ENCODE results near the gene TMEM8B.
A peak's percentile ranks its signal among the peaks of the same experiment; 100 is the strongest.
"Not testable (repeated sequence)": the region's sequence is repeated elsewhere in the genome, so short reads cannot be mapped to it uniquely, and the experiment has no call there.

Gene TMEM8B

DNA sequence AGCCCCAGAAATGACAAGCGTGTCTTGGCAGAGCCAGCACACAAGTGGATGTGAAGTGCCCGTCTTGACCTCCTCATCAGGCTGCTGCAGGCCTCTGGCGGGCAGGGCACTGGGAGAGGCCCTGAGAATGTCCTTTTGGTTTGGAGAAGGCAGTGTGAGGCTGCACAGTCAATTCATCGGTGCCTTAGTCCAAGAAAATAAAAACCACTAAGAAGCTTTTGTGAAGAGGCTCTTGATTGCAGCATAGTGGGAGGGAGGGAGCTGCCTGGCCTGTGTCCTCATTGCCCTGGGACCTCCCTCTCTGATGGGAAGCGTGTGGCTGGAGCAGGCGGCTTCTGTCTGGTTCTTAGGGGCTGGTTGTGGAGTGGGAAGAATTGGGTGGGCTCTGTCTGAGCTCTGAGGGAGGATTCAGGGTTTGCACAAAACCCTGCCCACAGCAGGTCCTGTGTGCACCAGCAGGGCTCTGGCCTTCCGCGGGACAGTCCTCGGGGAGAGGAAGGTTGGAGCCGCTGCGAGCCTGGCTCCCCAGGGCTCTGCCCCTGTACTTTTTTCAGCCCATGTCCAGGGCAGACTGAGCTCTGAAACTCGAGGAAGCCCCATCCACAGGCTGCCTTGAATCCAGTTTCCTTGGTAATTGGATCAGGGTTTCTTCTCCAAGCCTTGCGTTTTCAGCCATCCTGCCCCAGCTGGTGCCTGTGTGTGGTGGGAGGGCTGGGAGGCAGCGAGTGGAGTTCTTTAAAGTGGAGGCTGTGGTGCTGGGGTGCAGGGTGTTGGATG is 78.1 kb downstream of the TMEM8B start:
- DNase-seq (ENCODE audit: low read depth) = no peak

DNA sequence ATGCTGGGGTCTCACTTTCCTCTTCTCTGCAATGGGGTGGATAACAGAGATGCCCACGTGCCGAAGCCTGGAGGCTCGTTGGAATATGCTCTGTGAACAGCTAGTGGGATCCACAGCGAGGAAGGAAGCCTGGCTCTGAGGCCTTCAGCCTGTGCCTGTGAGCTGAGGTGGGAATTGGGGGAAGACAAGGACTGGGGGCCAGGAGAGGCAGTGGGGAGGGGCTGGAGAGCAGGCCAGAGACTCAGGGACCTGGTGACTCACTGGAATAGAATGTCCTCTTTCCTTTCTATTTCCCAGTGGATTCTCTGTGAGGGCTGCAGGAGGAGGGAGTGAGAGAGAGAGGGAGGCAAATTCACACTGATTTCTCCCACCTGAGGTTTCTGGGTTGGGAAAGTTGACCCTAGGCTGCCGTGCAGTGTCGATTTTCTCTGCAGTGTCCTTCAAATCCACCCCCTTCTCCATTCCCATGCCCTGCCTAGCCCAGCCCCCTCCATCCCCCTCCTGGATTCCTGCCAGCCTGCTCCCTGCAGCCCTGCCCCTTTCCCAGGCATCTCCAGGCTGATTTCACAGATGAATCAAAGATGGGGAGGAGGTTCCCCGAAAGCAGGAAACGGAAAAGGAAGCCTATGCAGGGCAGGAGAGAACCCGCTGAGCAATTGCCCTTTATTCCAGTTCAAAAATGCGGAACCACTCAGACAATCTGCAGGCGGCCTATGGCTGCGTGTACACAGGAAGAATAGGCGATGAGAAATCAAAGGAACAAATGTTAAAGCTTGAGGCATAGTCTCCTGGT is 78.9 kb downstream of the TMEM8B start:
- no peak for DNase-seq (ENCODE audit: low read depth)

DNA sequence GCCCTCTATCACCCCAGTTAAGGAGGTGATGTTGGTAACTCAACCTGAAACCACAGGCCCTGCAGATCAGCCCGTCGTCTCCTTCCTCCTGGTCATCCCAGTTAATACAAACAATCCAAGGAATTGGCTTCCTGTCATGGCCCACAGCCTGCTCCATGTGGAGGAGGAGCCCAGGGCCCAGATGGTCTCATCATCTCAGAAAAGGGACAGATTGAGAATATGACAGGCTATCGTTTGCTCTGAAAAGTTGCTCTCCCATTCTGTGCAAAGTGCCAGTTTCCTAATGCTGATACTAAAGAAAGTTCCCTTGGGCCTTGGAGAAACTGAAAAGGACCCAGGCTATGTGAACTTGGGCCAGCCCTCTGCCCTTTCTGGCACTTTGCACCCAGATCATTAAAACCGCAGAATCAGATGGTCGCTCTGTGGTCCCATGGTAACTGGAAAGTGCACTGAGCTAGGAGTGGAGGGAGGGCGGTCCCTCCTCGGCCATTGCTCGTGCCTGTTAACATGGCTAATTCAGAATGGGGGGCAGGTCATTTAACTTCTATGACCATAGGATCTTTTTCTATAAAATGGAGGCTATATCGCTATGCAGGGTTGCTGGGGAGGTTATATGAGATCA is 79.6 kb downstream of the TMEM8B start:
- no peak for DNase-seq (ENCODE audit: low read depth)

DNA sequence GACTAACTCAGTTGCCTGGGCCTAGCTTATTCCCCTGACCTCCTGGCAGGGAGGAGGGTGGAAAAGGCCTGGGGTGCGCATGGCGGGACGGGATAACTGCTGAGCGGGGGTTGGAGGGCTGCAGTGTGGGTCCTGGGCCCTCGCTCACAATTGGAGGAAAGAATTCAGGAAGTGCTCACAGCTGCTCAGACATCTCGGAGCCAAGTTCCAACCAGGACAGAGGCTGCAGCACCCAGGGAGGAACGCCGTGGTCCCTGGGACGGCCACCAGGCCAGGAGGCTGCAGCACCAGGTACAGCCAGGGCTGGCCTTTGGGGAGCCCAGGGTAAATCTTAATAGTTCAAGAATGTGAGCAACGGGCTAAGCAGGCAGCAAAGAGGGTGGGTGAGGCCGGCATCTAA is 80.2 kb downstream of the TMEM8B start, which contains the start of gene SPAAR:
Gene SPAAR (plus strand): TSS at position 217 of the 400 bp plus-strand sequence. CDS start 974 bp downstream, outside the sequence.
- DNase-seq (ENCODE audit: low read depth) = no peak

DNA sequence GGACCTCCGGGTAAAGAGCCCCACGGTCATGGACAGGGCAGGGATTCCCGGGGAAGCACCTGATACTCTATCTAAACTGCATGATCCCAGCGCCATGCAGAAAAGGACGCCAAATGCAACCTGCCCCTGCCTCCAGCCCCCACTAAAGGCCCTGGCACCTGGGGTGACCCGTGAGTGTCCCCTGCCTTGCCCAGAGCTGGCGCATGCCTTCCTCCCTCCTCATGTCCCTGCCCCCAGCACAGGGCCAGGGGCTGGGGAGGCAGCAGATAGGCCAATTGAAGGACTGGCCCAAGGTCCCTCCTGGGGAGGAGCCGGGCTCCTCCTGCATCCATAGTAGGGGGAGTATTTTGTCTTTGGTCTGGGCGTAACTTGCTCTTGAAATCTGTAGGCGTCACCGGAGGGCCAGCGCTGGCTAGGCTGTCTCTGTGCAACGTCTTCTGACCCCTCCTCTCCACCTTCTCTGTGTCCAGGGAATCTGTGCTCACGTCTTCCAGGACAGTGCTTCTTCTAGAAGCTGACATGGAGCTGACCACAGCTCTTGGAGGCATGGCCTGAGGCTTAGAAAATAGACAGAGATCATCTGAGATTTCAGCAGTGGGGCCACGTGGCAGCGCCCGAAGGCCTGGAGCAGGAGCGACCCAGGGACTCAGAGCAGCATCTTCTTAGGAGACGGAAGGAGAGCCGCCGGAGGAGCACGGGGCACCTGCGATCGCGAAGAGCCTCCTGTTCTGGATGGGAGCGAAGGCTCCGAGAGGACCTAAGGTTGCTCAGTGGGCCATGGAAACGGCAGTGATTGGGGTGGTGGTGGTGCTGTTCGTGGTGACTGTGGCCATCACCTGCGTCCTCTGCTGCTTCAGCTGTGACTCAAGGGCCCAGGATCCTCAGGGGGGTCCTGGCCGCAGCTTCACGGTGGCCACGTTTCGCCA is 80.9 kb downstream of the TMEM8B start:
- DNase-seq (ENCODE audit: low read depth) = no peak

DNA sequence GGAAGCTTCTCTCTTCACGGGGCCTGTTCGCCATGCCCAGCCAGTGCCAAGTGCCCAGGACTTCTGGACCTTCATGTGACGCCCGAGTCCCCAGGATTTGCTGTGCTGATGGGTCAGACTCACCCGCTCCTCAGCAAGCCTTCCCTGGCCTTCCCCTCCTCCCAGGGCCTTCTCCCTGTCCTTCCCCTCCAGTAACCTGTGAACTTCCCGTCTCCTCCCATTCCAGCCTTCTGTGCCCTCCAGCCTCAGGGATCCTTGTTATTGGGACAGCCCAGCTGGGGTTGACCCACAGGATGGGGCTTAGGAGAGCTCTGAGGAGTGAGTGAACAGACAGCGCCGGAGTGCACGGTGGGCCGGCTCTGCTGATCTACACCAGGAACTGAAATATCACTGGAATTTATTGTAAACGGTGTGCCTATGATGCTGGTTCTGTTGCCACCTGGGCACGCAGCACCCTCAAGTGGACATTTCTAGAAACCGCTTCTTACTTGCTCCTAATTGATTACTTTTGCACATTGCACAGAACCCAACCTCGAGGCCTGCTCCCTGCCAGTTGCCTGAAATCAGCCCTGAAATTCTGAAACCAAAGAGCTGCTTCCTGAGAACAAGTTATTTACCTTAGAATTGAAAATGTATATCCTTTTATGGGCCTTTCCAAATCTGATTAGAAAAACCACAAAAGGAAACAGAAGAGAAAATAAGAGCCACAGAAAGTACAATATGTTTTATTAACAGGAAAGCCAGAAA is 81.8 kb downstream of the TMEM8B start:
- DNase-seq (ENCODE audit: low read depth) = peak; percentile 10

DNA sequence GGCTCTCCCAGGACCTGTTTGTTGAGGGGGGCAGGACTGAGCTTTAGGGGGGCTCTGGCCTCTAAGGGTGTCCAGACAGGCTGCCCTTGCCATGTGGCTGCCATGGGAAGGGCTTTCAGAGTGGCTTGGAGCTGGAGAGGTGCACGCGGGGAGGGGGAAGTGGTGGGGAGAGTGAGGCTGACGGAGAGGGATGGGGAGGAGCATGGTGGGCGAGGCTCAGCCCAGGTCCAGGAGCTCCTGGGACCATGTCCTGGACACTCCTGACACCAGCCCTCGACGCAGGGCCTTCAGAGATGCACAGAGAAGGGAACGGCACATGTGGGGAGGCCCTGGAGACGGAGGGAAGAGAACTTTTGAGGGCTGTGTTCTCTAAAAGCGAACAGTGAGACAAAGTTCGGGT is 82.7 kb downstream of the TMEM8B start:
- DNase-seq (ENCODE audit: low read depth) = no peak

DNA sequence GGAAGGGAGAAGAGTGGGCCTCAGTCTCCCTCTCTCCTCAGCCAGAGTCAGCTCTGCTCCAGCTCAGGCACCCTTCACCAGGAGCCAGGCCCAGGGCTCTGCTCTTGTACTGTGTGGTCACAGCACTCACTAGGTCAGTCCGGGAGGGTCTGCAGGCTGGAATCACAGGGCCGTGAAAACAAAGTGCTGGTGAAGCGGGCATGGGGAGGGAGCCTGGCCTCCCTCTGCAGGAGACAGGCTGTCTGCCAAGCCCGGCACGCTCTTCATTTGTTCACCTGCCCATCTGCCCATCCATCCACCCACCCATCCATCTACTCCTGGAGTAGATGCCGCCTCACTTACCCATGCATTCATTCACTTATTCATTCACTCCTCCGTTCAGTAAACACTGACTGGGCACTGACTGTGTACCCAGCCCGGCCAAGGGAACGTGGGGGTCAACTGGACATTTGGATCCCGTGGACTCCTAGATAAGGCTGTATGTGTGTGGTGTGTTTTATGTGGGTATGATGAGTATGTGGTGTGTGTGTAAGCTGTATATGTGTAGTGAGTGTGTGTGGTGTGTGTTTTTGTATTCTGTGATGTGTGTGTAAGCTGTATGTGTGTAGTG is 83.9 kb downstream of the TMEM8B start:
- no peak for DNase-seq (ENCODE audit: low read depth)

DNA sequence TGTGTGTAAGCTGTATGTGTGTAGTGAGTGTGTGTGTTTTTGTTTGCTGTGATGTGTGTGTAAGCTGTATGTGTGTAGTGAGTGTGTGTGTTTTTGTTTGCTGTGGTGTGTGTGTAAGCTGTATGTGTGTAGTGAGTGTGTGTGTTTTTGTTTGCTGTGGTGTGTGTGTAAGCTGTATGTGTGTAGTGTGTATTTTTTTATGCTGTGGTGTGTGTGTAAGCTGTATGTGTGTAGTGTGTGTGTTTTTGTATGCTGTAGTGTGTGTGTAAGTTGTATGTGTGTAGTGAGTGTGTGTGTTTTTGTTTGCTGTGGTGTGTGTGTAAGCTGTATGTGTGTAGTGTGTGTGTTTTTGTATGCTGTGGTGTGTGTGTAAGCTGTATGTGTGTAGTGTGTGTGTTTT is 84.4 kb downstream of the TMEM8B start:
- DNase-seq (ENCODE audit: low read depth) = not testable (repeated sequence)

DNA sequence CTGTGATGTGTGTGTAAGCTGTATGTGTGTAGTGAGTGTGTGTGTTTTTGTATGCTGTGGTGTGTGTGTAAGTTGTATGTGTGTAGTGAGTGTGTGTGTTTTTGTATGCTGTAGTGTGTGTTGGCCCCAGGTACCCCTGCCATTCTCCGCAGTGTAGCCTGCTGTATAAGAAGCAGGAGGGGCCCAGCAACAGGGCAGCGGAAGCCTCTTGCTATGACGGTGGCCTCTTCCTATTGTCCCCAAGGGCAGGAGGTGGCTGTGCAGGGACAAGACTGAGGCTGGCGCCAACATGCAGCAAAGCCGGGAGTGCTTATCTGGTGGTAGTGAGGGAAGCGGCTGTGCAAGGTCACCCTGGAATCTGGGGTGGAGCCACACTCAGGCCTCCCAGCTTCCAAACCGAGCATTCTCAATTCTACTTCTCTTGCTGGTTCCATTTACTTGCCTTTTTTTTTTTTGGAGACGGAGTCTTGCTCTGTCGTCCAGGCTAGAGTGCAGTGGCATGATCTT is 85.3 kb downstream of the TMEM8B start:
- no peak for DNase-seq (ENCODE audit: low read depth)
